ENCODE measurements around the gene TIMP2.

GRCh38 chr17:78973196-78973595 lies 48.0 kb upstream of the TIMP2 start:
- TF ChIP-seq CTCF (IDR thresholded peaks at IDR 0.05; ENCODE audit: low read depth, low read length) (no peak), POLR2A (IDR thresholded peaks at IDR 0.05; ENCODE audit: extremely low read depth, insufficient read length) (no peak)
